Small intestine (tissue), 7 donors: Measurements from ENCODE around the gene SNAPC4. TPM values are rescaled to one million over a fixed set of nuclear protein-coding genes. Genes with fewer than 3 reads are reported as not detected.

Source experiments
- DNase-seq, 2 donors: peaks; one replicate each; pipeline versions ENCODE4 v3.0.0 to v3.0.0-alpha.2; 2013
- FAIRE-seq: peaks from 2 replicates; lab custom pipeline; 2012; peaks lifted over from hg19 to GRCh38; lab: Jason Lieb, UNC
- H3K27ac ChIP-seq, 3 donors: one replicate each; pipeline ENCODE4 v1.5.1; 2013; ENCODE audit warnings: low read length in 2 of 3, mild to moderate bottlenecking in 2 of 3, control low read depth in 1 of 3, inconsistent platforms in 1 of 3, low read depth in 1 of 3, moderate library complexity in 1 of 3
- H3K27me3 ChIP-seq, 3 donors: one replicate each; pipeline ENCODE4 v1.6.1; 2013; ENCODE audit warnings: low read length in 3 of 3, inconsistent platforms in 1 of 3; ENCODE audit not compliant: control insufficient read depth in 3 of 3, insufficient read depth in 3 of 3
- H3K36me3 ChIP-seq, 3 donors: one replicate each; pipeline ENCODE4 v1.6.1; 2013; ENCODE audit warnings: low read length in 3 of 3, inconsistent platforms in 1 of 3, low read depth in 1 of 3, mild to moderate bottlenecking in 1 of 3, moderate library complexity in 1 of 3; ENCODE audit not compliant: control insufficient read depth in 3 of 3, insufficient read depth in 2 of 3
- H3K4me1 ChIP-seq, 3 donors: one replicate each; pipeline ENCODE4 v1.6.1; 2013; ENCODE audit warnings: low read length in 2 of 3, inconsistent platforms in 1 of 3, low read depth in 1 of 3, mild to moderate bottlenecking in 1 of 3, moderate library complexity in 1 of 3; ENCODE audit not compliant: control insufficient read depth in 3 of 3, insufficient read depth in 2 of 3
- H3K4me3 ChIP-seq, 3 donors: one replicate each; pipeline ENCODE4 v1.5.1; 2013; ENCODE audit warnings: low read length in 3 of 3, control low read depth in 1 of 3, inconsistent platforms in 1 of 3, low read depth in 1 of 3, mild to moderate bottlenecking in 1 of 3, moderate library complexity in 1 of 3
- H3K9me3 ChIP-seq, 2 donors: one replicate each; pipeline ENCODE4 v1.6.1; 2013; ENCODE audit warnings: low read depth in 1 of 2, low read length in 1 of 2; ENCODE audit not compliant: control insufficient read depth in 2 of 2, insufficient read depth in 1 of 2
- WGBS, 3 donors: extraction: QIAGEN DNeasy Blood & Tissue Kit; methylation state at CpG; one replicate each; pipeline ENCODE4 v1.1.7; 2013; 5-methylcytosine and 5-hydroxymethylcytosine counted together
- polyA plus RNA-seq, 4 donors: library from polyadenylated mRNA; stranded (reverse) in 3 of 4; unstranded in 1 of 4; fragments of 200-250 nt in 3 of 4; fragments of 120-200 nt in 1 of 4; gene quantifications; one replicate each; pipeline versions ENCODE4 v1.2.1 to v1.2.3, GENCODE V29; 2013
- donor health status: healthy with polysubstance abuse.
- donor health status: control.
- donor health status: control.
- donor health status: Bipolar disorder and iron deficiency.
- donor health status: healthy.

The SNAPC4 gene
- polyA plus RNA-seq, 4 donors: 5.4 to 11.2 (median 6.3) TPM

DNA sequence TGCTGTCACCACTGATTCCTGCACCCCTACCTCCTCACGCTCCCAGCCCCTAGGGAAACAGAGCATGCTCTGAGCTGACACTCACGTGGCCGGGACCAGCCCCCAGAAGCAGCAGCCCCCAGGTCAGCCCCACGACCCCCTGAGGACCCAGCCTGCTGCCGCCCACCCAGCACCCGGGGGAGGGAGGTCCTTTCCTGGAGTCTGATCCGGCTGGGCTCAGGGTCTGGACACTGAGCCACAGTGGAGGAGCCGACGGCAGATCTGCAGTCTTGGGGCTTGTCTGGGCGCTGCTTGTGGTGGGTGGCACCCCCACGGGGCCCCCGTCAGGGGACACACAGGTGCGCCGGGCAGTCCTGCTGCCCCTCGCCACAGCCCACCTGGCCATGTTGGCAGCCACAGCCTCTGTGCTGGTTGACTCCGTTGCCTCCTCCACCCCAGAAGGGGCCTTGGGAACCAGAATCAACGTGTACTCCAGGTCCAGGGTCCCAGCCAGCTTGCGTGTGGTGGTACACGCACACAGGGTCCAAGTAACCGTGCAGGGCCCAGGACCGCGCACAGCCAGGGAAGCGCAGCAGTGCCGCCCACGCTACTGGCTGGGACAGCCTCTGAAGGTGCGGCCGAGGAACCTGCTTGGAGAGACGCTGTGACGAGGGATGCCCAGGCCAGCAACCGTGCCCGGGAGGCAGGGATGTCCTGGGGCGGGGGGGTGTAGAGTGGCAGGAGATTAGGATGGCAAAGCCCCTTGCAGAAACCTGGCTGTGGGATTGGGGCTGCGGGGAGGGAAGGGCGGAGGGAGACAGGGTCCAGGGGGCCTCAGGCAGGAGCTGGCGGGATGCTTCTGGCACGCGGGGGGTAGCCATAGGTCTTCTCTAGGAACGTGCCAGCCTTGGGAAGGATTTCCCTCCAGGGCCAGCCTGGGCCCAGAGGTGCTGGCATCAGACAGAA lies 39.9 kb downstream of the SNAPC4 start:
- Histone ChIP-seq H3K27me3 (peaks cover 0 to 12% (median 0%) of the 10 kb centered on the region in 3 donors), H3K27ac (peak overlapping the region in 2 of 3 donors; percentile 21 to 55), H3K9me3 (peaks cover 0 to 2% of the 10 kb centered on the region in 2 donors), H3K36me3 (peaks cover 0 to 69% (median 0%) of the 10 kb centered on the region in 3 donors), H3K4me3 (no peak overlapping the region), H3K4me1 (peaks cover 0 to 41% (median 0%) of the 10 kb centered on the region in 3 donors)
- 86 to 91% (median 89%) methylated on average over 32 to 38 of the region's 38 CpGs for WGBS, 3 donors
- FAIRE-seq (no peak), DNase-seq (no peak)

- 64 to 83% (median 81%) methylated on average over 2 of the region's 2 CpGs for WGBS, 3 donors
- H3K9me3 ChIP-seq: peaks cover 0 to 2% of the 10 kb centered on the region in 2 donors
- peaks cover 0 to 74% (median 0%) of the 10 kb centered on the region in 3 donors for H3K36me3 ChIP-seq
- H3K4me3 ChIP-seq: no peak overlapping the region
- FAIRE-seq (no peak), DNase-seq (no peak)
- H3K27me3 ChIP-seq: peaks cover 0 to under 1% (median 0%) of the 10 kb centered on the region in 3 donors
- peaks cover 0 to 41% (median 0%) of the 10 kb centered on the region in 3 donors for H3K4me1 ChIP-seq
- H3K27ac ChIP-seq: no peak overlapping the region
Observed at GRCh38 chr9:136358888-136359287, 41.1 kb downstream of the SNAPC4 start.

- Histone ChIP-seq H3K4me3 (no peak overlapping the region), H3K27me3 (no peaks in the 10 kb centered on the region), H3K4me1 (peaks cover 0 to 49% (median 0%) of the 10 kb centered on the region in 3 donors), H3K9me3 (no peaks in the 10 kb centered on the region), H3K27ac (no peak overlapping the region), H3K36me3 (peaks cover 0 to 77% (median 0%) of the 10 kb centered on the region in 3 donors)
- 89 to 93% (median 91%) methylated on average over 26 to 29 of the region's 29 CpGs for WGBS, 3 donors
- DNase-seq (no peak), FAIRE-seq (no peak)
Observed at GRCh38 chr9:136358016-136358415, 42.0 kb downstream of the SNAPC4 start.

- Histone ChIP-seq H3K4me3 (no peak overlapping the region), H3K4me1 (peaks cover 0 to 48% (median 0%) of the 10 kb centered on the region in 3 donors), H3K27me3 (no peaks in the 10 kb centered on the region), H3K27ac (no peak overlapping the region), H3K9me3 (no peaks in the 10 kb centered on the region), H3K36me3 (peaks cover 0 to 82% (median 0%) of the 10 kb centered on the region in 3 donors)
- FAIRE-seq: no peak
- 61 to 78% (median 67%) methylated on average over 19 to 22 of the region's 22 CpGs for WGBS, 3 donors
- DNase-seq: no peak
Observed at GRCh38 chr9:136357202-136357725, 42.7 kb downstream of the SNAPC4 start.

DNA sequence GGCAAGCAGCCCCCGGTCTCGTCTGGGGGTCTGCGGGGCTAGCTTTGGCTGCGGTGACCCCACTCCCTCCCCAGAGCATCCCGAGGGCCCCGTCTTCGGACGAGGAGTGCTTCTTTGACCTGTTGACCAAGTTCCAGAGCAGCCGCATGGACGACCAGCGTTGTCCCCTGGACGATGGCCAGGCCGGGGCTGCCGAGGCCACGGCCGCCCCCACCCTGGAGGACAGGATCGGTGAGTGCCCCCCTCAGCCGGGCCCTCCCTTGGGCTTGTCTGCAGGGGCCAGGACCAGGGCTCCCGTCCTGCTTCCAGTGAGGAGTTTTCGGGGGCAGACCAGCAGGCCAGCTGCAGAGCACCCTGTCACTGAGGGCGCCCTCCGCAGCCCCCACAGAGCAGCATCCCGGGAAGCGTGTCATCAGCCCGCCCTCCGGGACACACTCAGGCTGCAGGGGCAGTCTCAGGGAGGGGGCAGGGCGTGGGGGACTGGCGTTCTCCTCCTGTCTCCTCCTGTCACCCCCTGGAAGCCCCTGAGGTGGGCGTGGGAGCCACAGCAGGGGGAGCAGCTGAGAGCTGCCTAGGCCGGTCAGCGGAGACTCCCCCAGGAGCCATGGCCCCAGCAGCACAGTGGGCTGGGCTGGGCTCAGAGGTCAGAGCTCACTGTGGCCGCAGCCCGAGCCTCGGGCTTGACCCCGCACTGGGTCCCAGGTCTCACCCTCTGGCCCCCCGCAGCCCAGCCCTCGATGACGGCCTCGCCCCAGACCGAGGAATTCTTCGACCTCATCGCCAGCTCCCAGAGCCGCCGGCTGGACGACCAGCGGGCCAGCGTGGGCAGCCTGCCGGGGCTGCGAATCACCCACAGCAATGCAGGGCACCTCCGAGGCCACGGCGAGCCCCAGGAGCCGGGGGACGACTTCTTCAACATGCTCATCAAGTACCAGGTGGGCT lies 44.1 kb downstream of the SNAPC4 start:
- no peak for FAIRE-seq
- DNase-seq: no peak
- Histone ChIP-seq H3K4me1 (peaks cover 0 to 36% (median 0%) of the 10 kb centered on the region in 3 donors), H3K9me3 (no peaks in the 10 kb centered on the region), H3K27me3 (no peaks in the 10 kb centered on the region), H3K36me3 (peaks cover 0 to 68% (median 0%) of the 10 kb centered on the region in 3 donors), H3K4me3 (peak overlapping the region in 1 of 3 donors; percentile 22), H3K27ac (no peak overlapping the region)
- 65 to 84% (median 71%) methylated on average over 49 to 54 of the region's 54 CpGs for WGBS, 3 donors

GRCh38 chr9:136354592-136355085 lies 45.3 kb downstream of the SNAPC4 start:
- WGBS, 3 donors: 16 to 50% (median 25%) methylated on average over 16 to 17 of the region's 17 CpGs
- Histone ChIP-seq H3K27me3 (no peaks in the 10 kb centered on the region), H3K9me3 (no peaks in the 10 kb centered on the region), H3K4me1 (peaks cover 0 to 35% (median 0%) of the 10 kb centered on the region in 3 donors), H3K4me3 (peak overlapping the region in 1 of 3 donors; percentile 60), H3K27ac (peak overlapping the region in 1 of 3 donors; percentile 81), H3K36me3 (peaks cover 0 to 62% (median 0%) of the 10 kb centered on the region in 3 donors)
- FAIRE-seq (no peak), DNase-seq (peak in 1 of 2 donors; percentile 94)

DNA sequence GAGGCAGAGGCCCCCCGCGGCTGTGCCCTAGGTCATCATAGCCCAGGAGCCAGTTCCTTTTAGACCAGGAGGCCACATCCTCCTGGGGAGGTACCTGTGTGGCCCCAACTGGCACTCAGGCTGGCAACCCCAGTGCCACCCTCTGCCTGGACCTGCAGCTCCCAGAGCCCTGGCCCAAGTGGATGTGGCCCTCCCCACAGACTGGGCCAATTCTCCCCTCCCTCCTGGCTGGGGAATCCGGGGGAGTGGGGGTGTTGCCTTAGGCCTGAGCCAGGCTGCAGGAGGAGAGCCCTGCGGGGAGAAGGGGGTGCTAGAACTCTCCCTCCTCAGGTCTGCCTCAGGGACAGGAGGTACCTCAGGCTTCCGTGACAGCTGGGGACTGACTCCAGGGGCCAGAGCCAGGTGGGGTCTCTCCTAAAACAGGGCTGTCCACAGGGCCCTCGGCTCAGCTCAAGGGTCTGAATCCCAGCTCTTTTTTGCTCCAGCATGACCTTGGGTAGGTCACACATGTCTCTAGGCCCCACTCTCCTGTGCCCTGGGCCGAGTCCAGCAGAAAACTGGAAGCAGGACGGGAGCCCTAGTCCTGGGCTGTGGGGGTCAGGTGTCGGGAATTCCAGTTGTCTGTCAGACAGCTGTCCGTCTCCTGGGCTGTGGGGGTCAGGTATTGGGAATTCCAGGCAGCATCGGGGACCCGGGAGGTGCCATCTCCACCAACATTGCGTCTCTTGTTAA lies 46.0 kb downstream of the SNAPC4 start:
- Histone ChIP-seq H3K27ac (peak overlapping the region in 1 of 3 donors; percentile 81), H3K4me3 (peak overlapping the region in 1 of 3 donors; percentile 60), H3K4me1 (peaks cover 0 to 35% (median 0%) of the 10 kb centered on the region in 3 donors), H3K36me3 (peaks cover 0 to 61% (median 0%) of the 10 kb centered on the region in 3 donors), H3K27me3 (no peaks in the 10 kb centered on the region), H3K9me3 (no peaks in the 10 kb centered on the region)
- FAIRE-seq: no peak
- peak in 1 of 2 donors; percentile 42 for DNase-seq
- 61 to 78% (median 78%) methylated on average over 12 to 13 of the region's 13 CpGs for WGBS, 3 donors
